ENCODE results near the gene MYO9A.
A peak's percentile ranks its signal among the peaks of the same experiment; 100 is the strongest.

The MYO9A gene

DNA sequence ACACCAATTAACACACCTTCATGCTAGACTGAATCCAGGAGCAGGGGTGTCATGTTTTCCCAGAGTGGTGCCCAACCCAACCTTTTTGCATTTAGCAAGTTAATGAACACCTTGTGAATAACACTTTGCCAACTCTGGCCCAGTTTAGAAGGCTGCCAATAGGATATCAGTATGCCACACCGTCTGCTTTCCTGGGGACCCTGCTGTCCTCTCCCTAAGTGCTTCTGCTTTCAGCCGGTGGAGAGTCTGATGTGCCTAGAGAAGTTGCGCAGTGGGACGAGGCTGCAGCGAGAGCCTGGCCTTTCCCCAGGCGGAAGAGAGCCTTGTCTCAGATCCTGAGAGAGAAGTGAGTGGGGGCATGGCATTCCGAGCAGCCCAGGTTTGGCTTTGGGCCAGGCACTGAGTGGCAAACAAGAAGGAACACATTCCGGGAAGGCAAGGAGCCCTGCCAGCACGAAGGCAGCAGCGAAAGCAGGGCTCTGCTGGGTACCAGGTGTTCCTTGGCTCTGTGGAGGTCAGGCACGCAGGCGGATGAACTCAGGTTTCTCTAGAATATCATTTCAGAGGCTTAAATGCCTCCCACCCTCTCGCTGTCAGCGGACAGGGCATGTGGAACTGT lies 37.2 kb upstream of the MYO9A start:
- H2AFZ ChIP-seq (ENCODE audit: low read length, unreplicated experiment) = peak overlapping the region; percentile 84
- no peaks in the 10 kb centered on the region for H3K36me3 ChIP-seq (ENCODE audit: insufficient read depth, low read length)
- H3K4me3 ChIP-seq (ENCODE audit: low read depth, low read length) = peak overlapping the region; percentile 75
- H3K79me2 ChIP-seq (ENCODE audit: control insufficient read depth, insufficient read depth, low read length, unreplicated experiment) = no peaks in the 10 kb centered on the region
- peaks cover 7% of the 10 kb centered on the region for H3K4me1 ChIP-seq (ENCODE audit: control insufficient read depth, insufficient read depth, low read length, unreplicated experiment)
- no peaks in the 10 kb centered on the region for H3K27me3 ChIP-seq (ENCODE audit: insufficient read depth, low read length)
- no peak overlapping the region for H3K27ac ChIP-seq (ENCODE audit: low read depth, low read length)

DNA sequence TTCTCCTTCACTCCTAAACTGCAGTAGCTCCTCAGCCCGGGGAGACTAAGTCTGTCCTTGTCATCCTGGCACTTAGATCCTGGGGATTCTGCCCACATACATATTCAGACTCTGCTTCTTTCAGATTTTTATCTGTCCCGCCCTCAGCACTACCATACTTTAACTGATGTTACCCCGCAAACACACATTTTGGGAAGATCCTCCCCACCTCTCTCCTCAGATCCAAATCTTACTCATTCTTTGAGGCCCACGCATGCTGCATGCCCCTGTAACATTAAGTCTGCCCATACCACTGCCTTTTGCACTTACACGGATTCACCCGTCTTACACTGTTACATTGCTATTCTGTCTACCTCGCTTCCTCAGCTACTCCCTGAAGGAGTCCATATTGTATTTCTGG lies 36.4 kb upstream of the MYO9A start:
- no peaks in the 10 kb centered on the region for H3K36me3 ChIP-seq (ENCODE audit: insufficient read depth, low read length)
- H3K79me2 ChIP-seq (ENCODE audit: control insufficient read depth, insufficient read depth, low read length, unreplicated experiment) = no peaks in the 10 kb centered on the region
- no peak overlapping the region for H3K4me3 ChIP-seq (ENCODE audit: low read depth, low read length)
- peaks cover 7% of the 10 kb centered on the region for H3K4me1 ChIP-seq (ENCODE audit: control insufficient read depth, insufficient read depth, low read length, unreplicated experiment)
- H3K27ac ChIP-seq (ENCODE audit: low read depth, low read length) = no peak overlapping the region
- no peak overlapping the region for H2AFZ ChIP-seq (ENCODE audit: low read length, unreplicated experiment)
- H3K27me3 ChIP-seq (ENCODE audit: insufficient read depth, low read length) = no peaks in the 10 kb centered on the region

DNA sequence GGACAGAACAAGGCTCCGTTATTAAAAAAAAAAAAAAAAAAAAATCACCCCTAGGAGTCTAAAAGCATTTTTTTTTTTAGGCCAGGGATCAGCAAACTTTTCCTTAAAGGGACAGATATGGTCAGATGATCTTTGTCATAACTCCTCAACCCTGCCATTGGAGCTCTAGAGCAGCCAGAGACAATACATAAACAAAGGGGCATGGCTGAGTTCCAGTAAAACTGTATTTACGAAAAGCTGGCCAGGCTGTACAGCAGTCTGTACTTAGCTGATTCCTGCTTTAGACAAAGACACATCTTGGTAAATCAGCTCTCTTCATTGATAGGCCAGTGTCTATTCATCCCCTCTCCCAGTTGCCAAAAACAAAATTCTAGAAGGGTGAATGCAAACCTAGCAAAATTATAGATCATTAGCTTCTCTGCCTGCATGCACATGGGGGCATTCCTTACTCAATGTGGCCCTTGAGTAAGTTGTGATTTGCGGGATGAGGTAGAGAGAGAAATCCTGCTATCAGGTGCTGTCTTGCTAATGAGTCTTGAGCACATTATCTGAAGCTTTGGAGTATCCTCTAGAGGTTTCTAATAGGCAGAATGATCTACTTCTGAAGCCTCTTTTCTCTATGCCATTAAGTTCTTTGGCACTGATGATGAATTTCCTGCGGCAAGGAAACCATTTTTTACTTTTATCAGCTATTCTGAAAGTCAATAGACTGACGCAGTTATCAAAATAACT lies 35.5 kb upstream of the MYO9A start:
- Histone ChIP-seq H2AFZ (ENCODE audit: low read length, unreplicated experiment) (no peak overlapping the region), H3K4me1 (ENCODE audit: control insufficient read depth, insufficient read depth, low read length, unreplicated experiment) (peaks cover 7% of the 10 kb centered on the region), H3K36me3 (ENCODE audit: insufficient read depth, low read length) (no peaks in the 10 kb centered on the region), H3K4me3 (ENCODE audit: low read depth, low read length) (no peak overlapping the region), H3K79me2 (ENCODE audit: control insufficient read depth, insufficient read depth, low read length, unreplicated experiment) (no peaks in the 10 kb centered on the region), H3K27me3 (ENCODE audit: insufficient read depth, low read length) (no peaks in the 10 kb centered on the region), H3K27ac (ENCODE audit: low read depth, low read length) (no peak overlapping the region)

DNA sequence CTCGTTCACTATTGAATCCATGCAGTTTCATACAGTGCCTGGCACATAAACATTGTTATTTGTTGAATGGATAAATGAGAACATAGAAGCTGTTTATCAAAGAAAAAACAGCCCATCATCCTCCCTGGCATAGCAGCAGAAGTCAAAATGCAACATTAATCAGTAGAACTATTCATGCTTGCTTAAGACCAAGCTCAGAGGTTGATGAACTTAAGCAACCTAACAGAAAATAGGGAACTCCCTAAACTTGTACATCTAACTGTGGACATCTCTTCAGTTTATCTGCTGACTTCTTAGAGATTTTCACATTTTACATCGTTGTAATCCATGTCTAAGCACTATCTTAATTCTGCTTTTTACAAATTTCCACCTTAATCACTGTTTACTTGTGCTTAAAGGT lies 29.5 kb upstream of the MYO9A start:
- Histone ChIP-seq H2AFZ (ENCODE audit: low read length, unreplicated experiment) (no peak overlapping the region), H3K4me1 (ENCODE audit: control insufficient read depth, insufficient read depth, low read length, unreplicated experiment) (no peaks in the 10 kb centered on the region), H3K36me3 (ENCODE audit: insufficient read depth, low read length) (no peaks in the 10 kb centered on the region), H3K27me3 (ENCODE audit: insufficient read depth, low read length) (no peaks in the 10 kb centered on the region), H3K79me2 (ENCODE audit: control insufficient read depth, insufficient read depth, low read length, unreplicated experiment) (no peaks in the 10 kb centered on the region), H3K4me3 (ENCODE audit: low read depth, low read length) (no peak overlapping the region), H3K27ac (ENCODE audit: low read depth, low read length) (no peak overlapping the region)

DNA sequence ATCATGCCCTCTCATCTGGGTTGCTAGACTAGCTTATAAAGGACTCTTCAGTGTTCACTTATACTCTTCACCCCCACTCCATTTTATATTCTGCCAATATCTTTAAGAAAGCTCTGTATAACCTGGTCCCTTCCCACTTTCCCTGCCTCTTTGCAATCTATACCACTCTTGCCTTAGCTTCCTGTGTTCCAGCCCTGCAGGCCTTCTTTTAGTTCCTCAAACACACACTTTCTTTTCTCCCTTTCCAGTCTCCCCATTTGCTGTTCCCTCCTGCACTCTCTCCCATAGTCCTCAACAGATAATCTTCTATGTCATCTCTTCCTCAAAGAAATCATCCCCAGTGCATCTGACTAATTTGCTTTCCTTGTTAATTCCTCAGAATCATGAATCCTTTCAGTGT lies 29.0 kb upstream of the MYO9A start:
- Histone ChIP-seq H3K4me1 (ENCODE audit: control insufficient read depth, insufficient read depth, low read length, unreplicated experiment) (no peaks in the 10 kb centered on the region), H3K36me3 (ENCODE audit: insufficient read depth, low read length) (no peaks in the 10 kb centered on the region), H3K27me3 (ENCODE audit: insufficient read depth, low read length) (no peaks in the 10 kb centered on the region), H3K79me2 (ENCODE audit: control insufficient read depth, insufficient read depth, low read length, unreplicated experiment) (no peaks in the 10 kb centered on the region), H3K4me3 (ENCODE audit: low read depth, low read length) (no peak overlapping the region), H2AFZ (ENCODE audit: low read length, unreplicated experiment) (no peak overlapping the region), H3K27ac (ENCODE audit: low read depth, low read length) (no peak overlapping the region)

DNA sequence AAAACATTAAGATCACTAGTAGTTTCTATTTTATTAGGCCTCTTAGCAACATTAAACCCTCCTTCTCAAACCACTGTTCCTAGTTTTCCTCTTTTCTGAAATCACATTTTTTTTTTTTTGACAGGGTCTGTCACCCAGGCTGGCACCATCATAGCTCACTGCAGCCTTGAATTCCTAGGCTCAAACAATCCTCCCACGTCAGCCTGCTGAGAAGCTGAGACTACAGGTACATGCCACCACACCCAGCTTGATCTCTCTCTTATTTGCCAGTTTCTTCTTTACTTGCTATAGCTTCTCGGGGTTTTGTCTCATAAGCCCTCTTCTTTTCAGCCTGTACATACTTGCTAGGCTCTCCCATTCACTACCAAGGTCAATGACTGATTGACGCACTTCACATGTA lies 28.3 kb upstream of the MYO9A start:
- no peak overlapping the region for H3K27ac ChIP-seq (ENCODE audit: low read depth, low read length)
- H3K4me1 ChIP-seq (ENCODE audit: control insufficient read depth, insufficient read depth, low read length, unreplicated experiment) = peaks cover 6% of the 10 kb centered on the region
- H3K27me3 ChIP-seq (ENCODE audit: insufficient read depth, low read length) = no peaks in the 10 kb centered on the region
- H3K36me3 ChIP-seq (ENCODE audit: insufficient read depth, low read length) = no peaks in the 10 kb centered on the region
- no peak overlapping the region for H3K4me3 ChIP-seq (ENCODE audit: low read depth, low read length)
- H3K79me2 ChIP-seq (ENCODE audit: control insufficient read depth, insufficient read depth, low read length, unreplicated experiment) = no peaks in the 10 kb centered on the region
- no peak overlapping the region for H2AFZ ChIP-seq (ENCODE audit: low read length, unreplicated experiment)

DNA sequence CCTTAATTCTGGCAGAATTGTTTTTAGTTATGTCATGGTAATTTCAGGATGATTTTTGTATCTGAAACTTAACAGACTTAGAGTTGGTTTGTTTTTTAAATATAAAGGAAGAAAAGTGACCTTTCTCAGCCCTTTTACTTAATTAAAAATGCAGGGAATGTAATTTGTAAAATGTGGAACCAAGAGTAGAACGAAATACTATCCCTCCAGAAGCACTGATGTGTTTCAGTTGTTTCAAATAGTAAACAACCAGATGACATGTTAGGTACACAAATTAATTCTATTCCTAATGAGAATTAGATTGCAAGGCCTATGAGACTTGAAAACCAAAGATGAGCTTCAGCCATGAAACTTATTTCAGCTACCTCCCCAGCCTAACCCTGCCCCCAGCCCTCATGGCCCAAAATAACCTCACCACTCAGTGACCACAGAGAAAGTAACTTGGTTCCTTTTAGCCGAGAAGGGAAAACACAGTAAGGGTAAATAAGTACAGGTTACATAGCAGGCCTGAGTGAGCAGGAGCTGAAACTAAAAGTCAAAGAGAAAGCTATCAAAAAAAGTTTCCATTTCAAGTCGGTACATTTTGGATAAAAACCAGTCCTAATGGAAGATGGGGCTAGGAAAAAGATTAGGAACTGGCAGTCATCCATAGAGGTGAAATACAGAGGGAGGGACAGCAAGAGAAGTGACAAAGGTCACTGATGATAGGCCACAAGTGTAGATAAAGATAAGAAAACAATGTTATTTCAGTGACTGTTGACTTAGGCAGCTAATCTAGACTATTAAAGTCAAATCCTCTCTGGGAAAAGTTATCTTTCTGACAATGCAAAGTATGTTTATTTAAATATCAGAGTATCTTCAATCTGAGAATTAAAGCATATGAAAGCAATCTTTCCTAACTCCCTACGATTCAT lies 23.5 kb upstream of the MYO9A start:
- Histone ChIP-seq H3K27me3 (ENCODE audit: insufficient read depth, low read length) (no peaks in the 10 kb centered on the region), H2AFZ (ENCODE audit: low read length, unreplicated experiment) (no peak overlapping the region), H3K4me3 (ENCODE audit: low read depth, low read length) (no peak overlapping the region), H3K27ac (ENCODE audit: low read depth, low read length) (no peak overlapping the region), H3K36me3 (ENCODE audit: insufficient read depth, low read length) (no peaks in the 10 kb centered on the region), H3K79me2 (ENCODE audit: control insufficient read depth, insufficient read depth, low read length, unreplicated experiment) (no peaks in the 10 kb centered on the region), H3K4me1 (ENCODE audit: control insufficient read depth, insufficient read depth, low read length, unreplicated experiment) (peaks cover 6% of the 10 kb centered on the region)

DNA sequence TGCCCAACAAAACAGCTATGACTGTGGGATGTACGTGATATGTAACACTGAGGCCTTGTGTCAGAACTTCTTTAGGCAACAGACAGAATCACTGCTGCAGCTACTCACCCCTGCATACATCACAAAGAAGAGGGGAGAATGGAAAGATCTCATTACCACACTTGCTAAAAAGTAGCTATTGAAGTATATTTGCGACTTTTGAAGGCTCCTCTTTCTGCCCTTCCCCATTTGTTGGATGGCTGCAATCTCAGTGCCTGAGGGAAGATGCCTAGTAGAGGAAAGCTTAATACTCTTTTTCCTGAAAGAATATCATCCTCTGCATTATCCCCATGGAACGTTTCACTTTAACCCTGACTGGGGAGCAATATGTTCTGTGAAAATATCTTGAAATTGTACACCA lies 22.1 kb upstream of the MYO9A start:
- Histone ChIP-seq H3K36me3 (ENCODE audit: insufficient read depth, low read length) (no peaks in the 10 kb centered on the region), H2AFZ (ENCODE audit: low read length, unreplicated experiment) (no peak overlapping the region), H3K4me1 (ENCODE audit: control insufficient read depth, insufficient read depth, low read length, unreplicated experiment) (peaks cover 6% of the 10 kb centered on the region), H3K27me3 (ENCODE audit: insufficient read depth, low read length) (no peaks in the 10 kb centered on the region), H3K27ac (ENCODE audit: low read depth, low read length) (no peak overlapping the region), H3K4me3 (ENCODE audit: low read depth, low read length) (no peak overlapping the region), H3K79me2 (ENCODE audit: control insufficient read depth, insufficient read depth, low read length, unreplicated experiment) (no peaks in the 10 kb centered on the region)

DNA sequence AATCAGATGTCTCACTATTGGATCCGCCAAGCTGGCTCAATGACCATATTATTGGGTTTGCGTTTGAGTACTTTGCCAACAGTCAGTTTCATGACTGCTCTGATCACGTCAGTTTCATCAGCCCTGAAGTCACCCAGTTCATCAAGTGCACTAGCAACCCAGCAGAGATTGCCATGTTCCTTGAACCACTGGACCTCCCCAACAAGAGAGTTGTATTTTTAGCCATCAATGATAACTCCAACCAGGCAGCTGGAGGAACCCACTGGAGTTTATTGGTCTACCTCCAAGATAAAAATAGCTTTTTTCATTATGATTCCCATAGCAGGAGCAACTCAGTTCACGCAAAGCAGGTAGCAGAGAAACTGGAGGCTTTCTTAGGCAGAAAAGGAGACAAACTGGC lies 21.7 kb upstream of the MYO9A start:
- H3K27me3 ChIP-seq (ENCODE audit: insufficient read depth, low read length) = no peaks in the 10 kb centered on the region
- H3K36me3 ChIP-seq (ENCODE audit: insufficient read depth, low read length) = no peaks in the 10 kb centered on the region
- H3K27ac ChIP-seq (ENCODE audit: low read depth, low read length) = no peak overlapping the region
- no peak overlapping the region for H3K4me3 ChIP-seq (ENCODE audit: low read depth, low read length)
- peaks cover 6% of the 10 kb centered on the region for H3K4me1 ChIP-seq (ENCODE audit: control insufficient read depth, insufficient read depth, low read length, unreplicated experiment)
- H2AFZ ChIP-seq (ENCODE audit: low read length, unreplicated experiment) = no peak overlapping the region
- no peaks in the 10 kb centered on the region for H3K79me2 ChIP-seq (ENCODE audit: control insufficient read depth, insufficient read depth, low read length, unreplicated experiment)

DNA sequence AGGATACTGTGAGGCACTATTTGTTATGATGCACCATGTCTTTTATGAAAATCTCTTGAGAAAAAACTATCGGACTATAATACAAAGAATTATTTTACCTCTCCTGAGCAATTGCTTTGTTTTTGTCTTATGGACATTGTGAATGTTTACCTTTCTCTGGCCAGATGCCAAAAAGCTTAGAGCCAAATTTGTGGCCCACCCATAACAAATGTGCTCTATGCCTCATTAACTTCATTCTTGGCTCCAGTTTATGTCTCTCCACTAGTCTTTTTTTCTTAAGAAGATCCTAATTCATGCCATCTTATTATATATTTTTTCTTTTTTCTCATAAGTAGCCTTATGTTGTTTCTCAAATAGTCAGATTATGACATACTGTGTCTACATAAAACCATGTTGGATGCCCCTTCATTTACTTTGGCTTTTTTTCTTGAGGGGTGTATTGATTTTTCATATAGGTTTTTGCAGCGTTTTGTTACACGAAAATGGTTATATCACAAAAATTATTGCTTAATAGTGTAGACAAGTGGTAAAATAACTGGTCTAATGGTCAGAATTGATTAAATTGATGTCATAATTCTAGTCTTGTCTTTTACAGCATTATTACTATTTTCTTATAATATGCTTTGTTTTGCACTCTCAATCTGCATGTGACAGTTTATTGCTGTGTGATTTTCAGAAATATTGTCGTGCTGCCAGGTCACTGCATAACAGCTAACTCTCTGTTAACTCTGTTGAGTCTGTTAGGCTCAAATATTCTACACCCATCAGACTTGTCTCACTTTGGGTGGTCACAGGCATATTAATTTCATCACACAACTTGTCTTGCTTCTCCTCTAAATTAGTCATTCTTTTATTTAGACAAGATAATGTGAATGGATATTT lies 18.5 kb upstream of the MYO9A start:
- H3K79me2 ChIP-seq (ENCODE audit: control insufficient read depth, insufficient read depth, low read length, unreplicated experiment) = no peaks in the 10 kb centered on the region
- H3K4me1 ChIP-seq (ENCODE audit: control insufficient read depth, insufficient read depth, low read length, unreplicated experiment) = peaks cover 2% of the 10 kb centered on the region
- no peaks in the 10 kb centered on the region for H3K27me3 ChIP-seq (ENCODE audit: insufficient read depth, low read length)
- H3K4me3 ChIP-seq (ENCODE audit: low read depth, low read length) = no peak overlapping the region
- no peak overlapping the region for H2AFZ ChIP-seq (ENCODE audit: low read length, unreplicated experiment)
- H3K36me3 ChIP-seq (ENCODE audit: insufficient read depth, low read length) = no peaks in the 10 kb centered on the region
- H3K27ac ChIP-seq (ENCODE audit: low read depth, low read length) = no peak overlapping the region
